KMS-11 (cell line): Measurements from ENCODE around the gene COQ6.

Experiments
- H2AFZ ChIP-seq: fragments of 200-600 bp; sonication (generic); 2 replicates; pipeline ENCODE4 v1.6.1; 2016; ENCODE audit warnings: antibody characterized with exemption, mixed run types, low read depth
- H3K27ac ChIP-seq: fragments of 200-600 bp; sonication (generic); 2 replicates; pipeline ENCODE4 v1.6.1; 2016; ENCODE audit warnings: mild to moderate bottlenecking, mixed run types
- H3K27me3 ChIP-seq: fragments of 200-600 bp; sonication (generic); 2 replicates; pipeline ENCODE4 v1.6.1; 2017; ENCODE audit warnings: mild to moderate bottlenecking, low read depth, mixed run types, moderate library complexity; ENCODE audit not compliant: insufficient read depth
- H3K36me3 ChIP-seq: fragments of 200-600 bp; sonication (generic); 2 replicates; pipeline ENCODE4 v1.6.1; 2017; ENCODE audit warnings: mild to moderate bottlenecking, mixed run types; ENCODE audit not compliant: insufficient read depth
- H3K4me1 ChIP-seq: fragments of 200-600 bp; sonication (generic); 2 replicates; pipeline ENCODE4 v1.6.1; 2016; ENCODE audit warnings: mild to moderate bottlenecking, low read depth, mixed run types; ENCODE audit not compliant: poor library complexity, severe bottlenecking
- H3K4me2 ChIP-seq: fragments of 200-600 bp; sonication (generic); 2 replicates; pipeline ENCODE4 v1.7.0; 2016; ENCODE audit warnings: mild to moderate bottlenecking, mixed run types
- H3K4me3 ChIP-seq: fragments of 200-600 bp; sonication (generic); IDR thresholded peaks from 2 replicates; pipeline ENCODE4 v1.6.1; 2017; ENCODE audit warnings: low read depth, low read length, mixed read lengths; ENCODE audit not compliant: insufficient read depth
- H3K79me2 ChIP-seq: fragments of 200-600 bp; sonication (generic); 2 replicates; pipeline ENCODE4 v1.6.1; 2016; ENCODE audit warnings: low read depth, mixed run types; ENCODE audit not compliant: insufficient read depth
- H3K9ac ChIP-seq: fragments of 200-600 bp; sonication (generic); 2 replicates; pipeline ENCODE4 v1.6.1; 2016; ENCODE audit warnings: mild to moderate bottlenecking, mixed run types
- H4K20me1 ChIP-seq: fragments of 200-600 bp; sonication (generic); 2 replicates; pipeline ENCODE4 v1.6.1; 2016; ENCODE audit warnings: mild to moderate bottlenecking, mixed run types; ENCODE audit not compliant: insufficient read depth
- TF ChIP-seq, protein P1 (sequence below): fragments of 200-600 bp; sonication (generic); conservative IDR thresholded peaks from 2 replicates; pipeline ENCODE4 v1.6.1; 2017; ENCODE audit warnings: low read depth, mild to moderate bottlenecking, antibody characterized with exemption, low read length, moderate library complexity, mixed read lengths

The COQ6 gene

DNA sequence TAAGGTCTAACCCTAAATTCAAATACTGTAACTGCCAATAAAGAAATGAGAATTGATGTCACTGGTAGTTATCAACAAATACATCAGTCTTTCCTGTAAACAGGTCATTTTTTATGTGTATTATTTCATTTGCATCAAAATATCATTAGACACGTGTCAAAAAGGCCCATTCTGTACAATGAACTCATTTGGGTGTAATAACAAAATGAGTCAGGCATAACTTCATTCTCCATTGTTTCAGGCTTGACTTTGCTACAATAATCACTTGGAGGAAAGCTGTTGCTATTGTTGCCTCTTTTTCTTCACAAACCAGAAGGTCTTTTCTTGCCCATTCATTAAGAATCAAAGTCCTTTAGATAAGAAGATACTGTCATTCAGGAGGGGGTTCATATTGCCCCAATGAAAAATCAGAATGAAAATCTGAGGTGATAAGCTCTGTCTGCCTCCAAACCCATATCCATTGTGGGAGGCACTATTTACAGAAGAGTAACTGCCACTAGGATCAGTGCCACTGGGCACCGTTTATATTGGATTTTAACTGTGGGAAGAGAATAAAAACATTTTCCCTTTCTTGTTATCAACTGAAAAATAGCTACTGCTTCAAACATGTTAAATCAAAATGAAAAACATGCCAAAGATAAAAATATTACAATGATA is 58.9 kb downstream of the COQ6 start:
- Histone ChIP-seq H3K79me2 (no peaks in the 10 kb centered on the region), H3K27me3 (no peaks in the 10 kb centered on the region), H2AFZ (no peak overlapping the region), H4K20me1 (no peaks in the 10 kb centered on the region), H3K4me1 (no peaks in the 10 kb centered on the region), H3K4me2 (no peak overlapping the region), H3K4me3 (no peak overlapping the region), H3K27ac (no peak overlapping the region), H3K36me3 (no peaks in the 10 kb centered on the region), H3K9ac (no peak overlapping the region)
- TF ChIP-seq, protein P1, sequence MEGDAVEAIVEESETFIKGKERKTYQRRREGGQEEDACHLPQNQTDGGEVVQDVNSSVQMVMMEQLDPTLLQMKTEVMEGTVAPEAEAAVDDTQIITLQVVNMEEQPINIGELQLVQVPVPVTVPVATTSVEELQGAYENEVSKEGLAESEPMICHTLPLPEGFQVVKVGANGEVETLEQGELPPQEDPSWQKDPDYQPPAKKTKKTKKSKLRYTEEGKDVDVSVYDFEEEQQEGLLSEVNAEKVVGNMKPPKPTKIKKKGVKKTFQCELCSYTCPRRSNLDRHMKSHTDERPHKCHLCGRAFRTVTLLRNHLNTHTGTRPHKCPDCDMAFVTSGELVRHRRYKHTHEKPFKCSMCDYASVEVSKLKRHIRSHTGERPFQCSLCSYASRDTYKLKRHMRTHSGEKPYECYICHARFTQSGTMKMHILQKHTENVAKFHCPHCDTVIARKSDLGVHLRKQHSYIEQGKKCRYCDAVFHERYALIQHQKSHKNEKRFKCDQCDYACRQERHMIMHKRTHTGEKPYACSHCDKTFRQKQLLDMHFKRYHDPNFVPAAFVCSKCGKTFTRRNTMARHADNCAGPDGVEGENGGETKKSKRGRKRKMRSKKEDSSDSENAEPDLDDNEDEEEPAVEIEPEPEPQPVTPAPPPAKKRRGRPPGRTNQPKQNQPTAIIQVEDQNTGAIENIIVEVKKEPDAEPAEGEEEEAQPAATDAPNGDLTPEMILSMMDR = no peak
